ENCODE results near the gene ANTXR2.

DNA sequence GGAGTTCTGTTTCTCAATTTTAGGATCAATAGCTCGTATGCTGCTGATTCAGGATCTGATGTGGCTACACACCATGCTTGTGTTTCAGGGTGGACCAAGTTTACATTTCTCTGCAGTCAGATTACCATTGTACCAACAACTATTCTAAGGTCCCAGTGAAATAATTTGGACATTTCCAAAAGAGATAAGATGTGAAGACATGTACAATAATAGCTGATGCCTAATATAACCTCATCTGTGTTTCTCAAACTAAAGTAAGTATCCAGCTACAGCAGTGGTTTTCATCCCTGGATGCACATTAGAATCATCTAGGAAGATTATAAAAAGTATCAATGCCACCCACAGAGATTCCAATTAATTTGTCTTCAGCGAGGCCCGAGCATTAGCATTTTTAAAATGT is 209.7 kb downstream of the ANTXR2 start:
- TF ChIP-seq, protein P1, sequence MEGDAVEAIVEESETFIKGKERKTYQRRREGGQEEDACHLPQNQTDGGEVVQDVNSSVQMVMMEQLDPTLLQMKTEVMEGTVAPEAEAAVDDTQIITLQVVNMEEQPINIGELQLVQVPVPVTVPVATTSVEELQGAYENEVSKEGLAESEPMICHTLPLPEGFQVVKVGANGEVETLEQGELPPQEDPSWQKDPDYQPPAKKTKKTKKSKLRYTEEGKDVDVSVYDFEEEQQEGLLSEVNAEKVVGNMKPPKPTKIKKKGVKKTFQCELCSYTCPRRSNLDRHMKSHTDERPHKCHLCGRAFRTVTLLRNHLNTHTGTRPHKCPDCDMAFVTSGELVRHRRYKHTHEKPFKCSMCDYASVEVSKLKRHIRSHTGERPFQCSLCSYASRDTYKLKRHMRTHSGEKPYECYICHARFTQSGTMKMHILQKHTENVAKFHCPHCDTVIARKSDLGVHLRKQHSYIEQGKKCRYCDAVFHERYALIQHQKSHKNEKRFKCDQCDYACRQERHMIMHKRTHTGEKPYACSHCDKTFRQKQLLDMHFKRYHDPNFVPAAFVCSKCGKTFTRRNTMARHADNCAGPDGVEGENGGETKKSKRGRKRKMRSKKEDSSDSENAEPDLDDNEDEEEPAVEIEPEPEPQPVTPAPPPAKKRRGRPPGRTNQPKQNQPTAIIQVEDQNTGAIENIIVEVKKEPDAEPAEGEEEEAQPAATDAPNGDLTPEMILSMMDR (IDR thresholded peaks at IDR 0.05): no peak
- no peak for TF ChIP-seq POLR2A (IDR thresholded peaks at IDR 0.05)

Measured in lower leg skin (tissue), 3 donors.